Trophoblast cell (in vitro differentiated cells and primary cell): Measurements from ENCODE around the gene FAM222B.
A peak's percentile ranks its signal among the peaks of the same experiment; 100 is the strongest.

ENCODE experiments used
- DNase-seq, 2 donors: peaks; one replicate each; pipeline ENCODE4 v3.0.0-alpha.2; 2016
- H2AFZ ChIP-seq: 2 replicates; pipeline ENCODE4 v1.6.1; 2013; ENCODE audit warnings: low read length, moderate library complexity, mild to moderate bottlenecking; ENCODE audit not compliant: insufficient read depth, poor library complexity
- H2AK5ac ChIP-seq: 2 replicates; pipeline ENCODE4 v1.6.1; 2013; ENCODE audit warnings: mild to moderate bottlenecking, low read length
- H2BK120ac ChIP-seq: 2 replicates; pipeline ENCODE4 v1.6.1; 2013; ENCODE audit warnings: low read length, mild to moderate bottlenecking, moderate library complexity; ENCODE audit not compliant: insufficient read depth, poor library complexity
- H2BK12ac ChIP-seq: 2 replicates; pipeline ENCODE4 v1.6.1; 2013; ENCODE audit warnings: mild to moderate bottlenecking, low read length, moderate library complexity
- H2BK5ac ChIP-seq: 2 replicates; pipeline ENCODE4 v1.6.1; 2013; ENCODE audit warnings: low read length, low read depth, moderate library complexity, mild to moderate bottlenecking; ENCODE audit not compliant: poor library complexity
- H3K14ac ChIP-seq: 2 replicates; pipeline ENCODE4 v1.6.1; 2013; ENCODE audit warnings: mild to moderate bottlenecking, low read length
- H3K18ac ChIP-seq: 2 replicates; pipeline ENCODE4 v1.6.1; 2013; ENCODE audit warnings: mild to moderate bottlenecking, low read length
- H3K23ac ChIP-seq: 2 replicates; pipeline ENCODE4 v1.6.1; 2013; ENCODE audit warnings: low read length
- H3K27ac ChIP-seq: 2 replicates; pipeline ENCODE4 v1.5.1; 2013; ENCODE audit warnings: low read depth, mild to moderate bottlenecking, inconsistent platforms, low read length, moderate library complexity
- H3K27me3 ChIP-seq: 2 replicates; pipeline ENCODE4 v1.6.1; 2013; ENCODE audit warnings: inconsistent platforms, mild to moderate bottlenecking, low read length, moderate library complexity; ENCODE audit not compliant: insufficient read depth
- H3K36me3 ChIP-seq, 2 experiments: 1 replicate in 1 of 2; 2 replicates in 1 of 2; pipeline ENCODE4 v1.6.1; 2013; ENCODE audit warnings: low read length in 2 of 2, mild to moderate bottlenecking in 2 of 2, moderate library complexity in 1 of 2; ENCODE audit not compliant: insufficient read depth in 2 of 2, control insufficient read depth in 1 of 2
- H3K4ac ChIP-seq: 2 replicates; pipeline ENCODE4 v1.6.1; 2013; ENCODE audit warnings: low read depth, mild to moderate bottlenecking, low read length, moderate library complexity
- H3K4me1 ChIP-seq, 2 experiments: 1 replicate in 1 of 2; 2 replicates in 1 of 2; pipeline ENCODE4 v1.6.1; 2013; ENCODE audit warnings: low read length in 2 of 2, mild to moderate bottlenecking in 2 of 2, moderate library complexity in 1 of 2; ENCODE audit not compliant: insufficient read depth in 2 of 2, control insufficient read depth in 1 of 2
- H3K4me2 ChIP-seq: 2 replicates; pipeline ENCODE4 v1.6.1; 2013; ENCODE audit warnings: inconsistent platforms, mild to moderate bottlenecking, low read length, moderate library complexity
- H3K4me3 ChIP-seq: 2 replicates; pipeline ENCODE4 v1.5.1; 2013; ENCODE audit warnings: mild to moderate bottlenecking, low read depth, low read length, inconsistent platforms
- H3K79me1 ChIP-seq: one replicate; pipeline ENCODE4 v1.6.1; 2013; ENCODE audit warnings: low read length
- H3K79me2 ChIP-seq: 2 replicates; pipeline ENCODE4 v1.6.1; 2013; ENCODE audit warnings: low read length, mild to moderate bottlenecking; ENCODE audit not compliant: control insufficient read depth, insufficient read depth, poor library complexity
- H3K9ac ChIP-seq: 2 replicates; pipeline ENCODE4 v1.6.1; 2013; ENCODE audit warnings: mild to moderate bottlenecking, low read length
- H3K9me3 ChIP-seq: 2 replicates; pipeline ENCODE4 v1.6.1; 2013; ENCODE audit warnings: low read depth, mild to moderate bottlenecking, control low read depth, inconsistent platforms, low read length; ENCODE audit not compliant: insufficient read depth
- H4K12ac ChIP-seq: 2 replicates; pipeline ENCODE4 v1.6.1; 2013; ENCODE audit warnings: low read depth, mild to moderate bottlenecking, low read length, moderate library complexity
- H4K8ac ChIP-seq: 2 replicates; pipeline ENCODE4 v1.6.1; 2013; ENCODE audit warnings: low read depth, mild to moderate bottlenecking, low read length, moderate library complexity
- H4K91ac ChIP-seq: one replicate; pipeline ENCODE4 v1.6.1; 2013; ENCODE audit warnings: low read depth, mild to moderate bottlenecking, low read length, moderate library complexity
- WGBS: extraction: QIAGEN DNeasy Blood & Tissue Kit; methylation state at CpG from one replicate; pipeline ENCODE4 v1.1.7; 2013; ENCODE audit warnings: missing lambda C conversion rate; ENCODE audit not compliant: insufficient read length, insufficient coverage; ENCODE audit errors: extremely low coverage; 5-methylcytosine and 5-hydroxymethylcytosine counted together

The FAM222B gene

GRCh38 chr17:28760601-28761562 is 81.7 kb downstream of the FAM222B start:
- no peaks in the 10 kb centered on the region for H3K79me1 ChIP-seq
- H3K36me3 ChIP-seq, result peaks cover 23 to 46% of the 10 kb centered on the region in 2 experiments
- H3K18ac ChIP-seq, result no peak overlapping the region
- no peaks in the 10 kb centered on the region for H3K9me3 ChIP-seq
- no peak for DNase-seq
- H4K8ac ChIP-seq, result no peak overlapping the region
- no peak overlapping the region for H3K14ac ChIP-seq
- H3K23ac ChIP-seq, result no peak overlapping the region
- H2BK120ac ChIP-seq, result no peak overlapping the region
- no peak overlapping the region for H2BK5ac ChIP-seq
- no peak overlapping the region for H3K4me3 ChIP-seq
- H3K27me3 ChIP-seq, result no peaks in the 10 kb centered on the region
- H3K27ac ChIP-seq, result no peak overlapping the region
- H3K9ac ChIP-seq, result no peak overlapping the region
- H4K91ac ChIP-seq, result no peak overlapping the region
- WGBS, result no CpG with 5 or more reads among the region's 9 CpGs
- H3K79me2 ChIP-seq, result no peaks in the 10 kb centered on the region
- H4K12ac ChIP-seq, result no peak overlapping the region
- H2BK12ac ChIP-seq, result no peak overlapping the region
- H3K4ac ChIP-seq, result no peak overlapping the region
- no peaks in the 10 kb centered on the region for H3K4me1 ChIP-seq
- H3K4me2 ChIP-seq, result no peak overlapping the region
- H2AK5ac ChIP-seq, result no peak overlapping the region
- no peak overlapping the region for H2AFZ ChIP-seq

- Histone ChIP-seq H3K4me2 (no peak overlapping the region), H2AFZ (no peak overlapping the region), H3K18ac (no peak overlapping the region), H3K4me3 (no peak overlapping the region), H4K8ac (no peak overlapping the region), H3K4ac (no peak overlapping the region), H3K36me3 (peaks cover 23 to 46% of the 10 kb centered on the region in 2 experiments), H3K9ac (no peak overlapping the region), H3K79me1 (no peaks in the 10 kb centered on the region), H3K27ac (no peak overlapping the region), H2BK12ac (no peak overlapping the region), H2BK5ac (no peak overlapping the region), H4K12ac (no peak overlapping the region), H3K4me1 (peaks cover 0 to 3% of the 10 kb centered on the region in 2 experiments), H2BK120ac (no peak overlapping the region), H4K91ac (no peak overlapping the region), H3K14ac (no peak overlapping the region), H2AK5ac (no peak overlapping the region), H3K9me3 (no peaks in the 10 kb centered on the region), H3K79me2 (no peaks in the 10 kb centered on the region), H3K27me3 (no peaks in the 10 kb centered on the region), H3K23ac (no peak overlapping the region)
- DNase-seq, result no peak
- WGBS, result no CpG with 5 or more reads among the region's 18 CpGs
Observed at GRCh38 chr17:28759256-28759865, 83.2 kb downstream of the FAM222B start.

GRCh38 chr17:28758411-28759121 is 84.0 kb downstream of the FAM222B start:
- Histone ChIP-seq H2BK120ac (no peak overlapping the region), H3K4me1 (peaks cover 0 to 3% of the 10 kb centered on the region in 2 experiments), H3K79me2 (no peaks in the 10 kb centered on the region), H3K36me3 (peaks cover 23 to 46% of the 10 kb centered on the region in 2 experiments), H2AK5ac (no peak overlapping the region), H3K9me3 (no peaks in the 10 kb centered on the region), H2AFZ (no peak overlapping the region), H3K4me2 (no peak overlapping the region), H3K79me1 (no peaks in the 10 kb centered on the region), H3K4me3 (no peak overlapping the region), H2BK5ac (no peak overlapping the region), H2BK12ac (no peak overlapping the region), H3K14ac (no peak overlapping the region), H3K23ac (no peak overlapping the region), H4K12ac (no peak overlapping the region), H4K91ac (no peak overlapping the region), H3K9ac (peak overlapping the region; percentile 0), H3K27ac (no peak overlapping the region), H3K27me3 (no peaks in the 10 kb centered on the region), H3K18ac (no peak overlapping the region), H4K8ac (no peak overlapping the region), H3K4ac (no peak overlapping the region)
- DNase-seq, result no peak
- no CpG with 5 or more reads among the region's 32 CpGs for WGBS

GRCh38 chr17:28756049-28756804 is 86.4 kb downstream of the FAM222B start:
- no CpG with 5 or more reads among the region's 5 CpGs for WGBS
- H2BK120ac ChIP-seq, result no peak overlapping the region

More at GRCh38 chr17:28756049-28756804, 86.4 kb downstream of the FAM222B start:
- Histone ChIP-seq H3K27me3 (no peaks in the 10 kb centered on the region), H3K36me3 (peaks cover 30 to 47% of the 10 kb centered on the region in 2 experiments), H3K27ac (no peak overlapping the region), H4K8ac (no peak overlapping the region), H3K79me2 (no peaks in the 10 kb centered on the region), H3K4me2 (no peak overlapping the region), H3K23ac (no peak overlapping the region), H3K18ac (no peak overlapping the region), H3K4ac (no peak overlapping the region), H2AK5ac (no peak overlapping the region), H3K4me1 (peaks cover 0 to 4% of the 10 kb centered on the region in 2 experiments), H3K4me3 (no peak overlapping the region), H3K14ac (no peak overlapping the region), H2BK12ac (no peak overlapping the region), H4K12ac (no peak overlapping the region), H3K9me3 (no peaks in the 10 kb centered on the region), H3K9ac (no peak overlapping the region), H2BK5ac (no peak overlapping the region), H2AFZ (no peak overlapping the region), H3K79me1 (no peaks in the 10 kb centered on the region), H4K91ac (no peak overlapping the region)
- no peak for DNase-seq
